Measurements from ENCODE around the gene C6. TPM values are rescaled to one million over a fixed set of nuclear protein-coding genes. Genes with fewer than 3 reads are reported as not detected.

Gene C6
- total RNA-seq, 1 experiment from 2014 or later: 0.37 TPM

GRCh38 chr5:41243558-41243957 lies 30.2 kb upstream of the C6 start:
- Histone ChIP-seq H2AFZ (ENCODE audit: low read depth, low read length, poor library complexity, severe bottlenecking) (no peak overlapping the region), H3K9ac (ENCODE audit: low read length) (no peak overlapping the region), H3K36me3 (ENCODE audit: control insufficient read depth in 1 of 2, insufficient read depth in 2 of 2, low read length in 2 of 2) (no peaks in the 10 kb centered on the region), H3K4me2 (ENCODE audit: low read length) (no peak overlapping the region), H3K4me3 (replicated peaks in 1 of 2; ENCODE audit: low read depth in 1 of 2, low read length in 2 of 2) (no peak overlapping the region), H3K27ac (ENCODE audit: low read depth, low read length) (no peak overlapping the region), H3K9me3 (ENCODE audit: control insufficient read depth in 1 of 2, insufficient read depth in 1 of 2, low read depth in 1 of 2, low read length in 2 of 2) (no peaks in the 10 kb centered on the region), H3K9me2 (ENCODE audit: insufficient read depth) (no peaks in the 10 kb centered on the region), H4K20me1 (ENCODE audit: insufficient read depth) (no peaks in the 10 kb centered on the region), H3K27me3 (ENCODE audit: insufficient read depth, low read length) (no peaks in the 10 kb centered on the region), H3K4me1 (ENCODE audit: control insufficient read depth in 1 of 2, insufficient read depth in 2 of 2, low read length in 2 of 2) (peaks cover 0 to 7% of the 10 kb centered on the region in 2 experiments; a peak in 3 of 4 replicates), H3K79me2 (ENCODE audit: insufficient read depth, low read length) (no peaks in the 10 kb centered on the region)
- TF ChIP-seq JUND (IDR thresholded peaks at IDR 0.05) (no peak), SIN3A (IDR thresholded peaks at IDR 0.05; ENCODE audit: low read depth) (no peak), CBX3 (IDR thresholded peaks at IDR 0.05; ENCODE audit: low read depth) (no peak), CTCF (IDR thresholded peaks at IDR 0.05 in 2 of 3, conservative IDR thresholded peaks at IDR 0.05 in 1 of 3; ENCODE audit: borderline replicate concordance in 1 of 3, insufficient read depth in 1 of 3, low read depth in 2 of 3, low read length in 2 of 3) (no peak), SP1 (IDR thresholded peaks at IDR 0.05; ENCODE audit: low read depth) (no peak), ZBTB33 (IDR thresholded peaks at IDR 0.05; ENCODE audit: extremely low read depth, insufficient replicate concordance, low read length) (no peak), SRF (IDR thresholded peaks at IDR 0.05; ENCODE audit: low read depth) (no peak), ZFX (IDR thresholded peaks at IDR 0.05) (no peak), MAX (IDR thresholded peaks at IDR 0.05) (no peak), FOSL1 (IDR thresholded peaks at IDR 0.05; ENCODE audit: low read depth) (no peak), ZNF274 (IDR thresholded peaks at IDR 0.05; ENCODE audit: low read depth, low read length) (no peak), POLR2AphosphoS5 (IDR thresholded peaks at IDR 0.05; ENCODE audit: low read depth, low read length) (no peak), YY1 (IDR thresholded peaks at IDR 0.05; ENCODE audit: extremely low read depth, insufficient replicate concordance, low read depth, low read length) (no peak), TCF7L2 (IDR thresholded peaks at IDR 0.05; ENCODE audit: borderline replicate concordance, extremely low read depth, insufficient read depth, insufficient read length) (no peak), ELF1 (IDR thresholded peaks at IDR 0.05; ENCODE audit: borderline replicate concordance, low read depth) (no peak)
- intact Hi-C loops (cut with micrococcal nuclease): no loop called here
- CTCF ChIA-PET: no interaction called here
- POLR2A ChIA-PET: no interaction called here
- ATAC-seq (no peak), DNase-seq (ENCODE audit: low read depth, low spot score) (no peak)
- BruUV-seq (replicated peaks): no TSS peak
- RAD21 ChIA-PET (ENCODE audit: low non-redundant PET in 1 of 2, low total read pairs in 2 of 2, uncharacterized antibody in 2 of 2, unreplicated experiment in 2 of 2): no interaction called here

Measured in HCT116 (cell line).